A673 (cell line): ENCODE data around the gene PCDH7. TPM values are rescaled to one million over a fixed set of nuclear protein-coding genes. Genes with fewer than 3 reads are reported as not detected.

Experiments used
- Bru-seq: library from RNA; stranded (reverse); fragments of 400-500 nt; gene quantifications from one replicate; lab custom pipeline; 2021; lab: Mats Ljungman, UMichigan
- BruChase-seq, 2 experiments: library from RNA; stranded (reverse); fragments of 400-500 nt; gene quantifications; one replicate each; lab custom pipeline; 2021; lab: Mats Ljungman, UMichigan
- BruUV-seq: library from RNA; stranded (reverse); fragments of 400-500 nt; replicated peaks from 2 replicates; lab custom pipeline; 2021; lab: Mats Ljungman, UMichigan
- CTCF ChIA-PET: fragments of 300-600 bp; sonication (Branson Sonifier 250); formaldehyde crosslinking; loops from one replicate; lab custom pipeline; 2022; ENCODE audit warnings: antibody characterized with exemption; lab: Charles Lee
- POLR2A ChIA-PET: fragments of 300-600 bp; sonication (Branson Sonifier 250); formaldehyde crosslinking; loops from one replicate; lab custom pipeline; 2022; ENCODE audit warnings: antibody characterized with exemption; ENCODE audit not compliant: low non-redundant PET; lab: Charles Lee
- DNase-seq: peaks from one replicate; pipeline ENCODE4 v3.0.0-alpha.2; 2015; ENCODE audit warnings: low spot score
- H3K27ac ChIP-seq: fragments of 200-600 bp; sonication (generic); 2 replicates; pipeline ENCODE4 v1.5.1; 2016; ENCODE audit warnings: mixed run types, low read depth, mild to moderate bottlenecking, mixed read lengths, antibody characterized with exemption, low read length; ENCODE audit not compliant: poor library complexity, severe bottlenecking
- H3K27me3 ChIP-seq: fragments of 200-600 bp; sonication (generic); replicated peaks from 2 replicates; pipeline ENCODE4 v1.6.1; 2017; ENCODE audit warnings: mixed run types, low read depth, mild to moderate bottlenecking, mixed read lengths, antibody characterized with exemption, low read length; ENCODE audit not compliant: insufficient read depth, poor library complexity
- H3K36me3 ChIP-seq: fragments of 200-600 bp; sonication (generic); 2 replicates; pipeline ENCODE4 v1.6.1; 2016; ENCODE audit warnings: mixed run types, mild to moderate bottlenecking, mixed read lengths, antibody characterized with exemption, low read length; ENCODE audit not compliant: insufficient read depth, poor library complexity, severe bottlenecking
- H3K4me1 ChIP-seq: fragments of 200-600 bp; sonication (generic); 2 replicates; pipeline ENCODE4 v1.6.1; 2017; ENCODE audit warnings: mixed run types, mild to moderate bottlenecking, mixed read lengths, antibody characterized with exemption, low read length; ENCODE audit not compliant: insufficient read depth, poor library complexity, severe bottlenecking
- H3K4me3 ChIP-seq: fragments of 200-600 bp; sonication (generic); 2 replicates; pipeline ENCODE4 v1.5.1; 2016; ENCODE audit warnings: low read depth, mixed run types, mild to moderate bottlenecking, mixed read lengths, low read length; ENCODE audit not compliant: poor library complexity, severe bottlenecking
- H3K9me3 ChIP-seq: fragments of 200-600 bp; sonication (generic); 2 replicates; pipeline ENCODE4 v1.6.1; 2016; ENCODE audit warnings: mixed run types, low read depth, mild to moderate bottlenecking, mixed read lengths, antibody characterized with exemption, low read length; ENCODE audit not compliant: poor library complexity, severe bottlenecking
- EZH2 ChIP-seq: fragments of 200-600 bp; sonication (generic); IDR thresholded peaks from 2 replicates; pipeline ENCODE4 v1.6.1; 2017; ENCODE audit warnings: borderline replicate concordance, low read depth, mild to moderate bottlenecking, mixed read lengths, antibody characterized with exemption, low read length; ENCODE audit not compliant: poor library complexity, severe bottlenecking
- intact Hi-C: fragments of 100-400 bp; cut with micrococcal nuclease; formaldehyde crosslinking; loops from one replicate; pipeline ENCODE4 v1.10.0; 2022; ENCODE audit not compliant: unreplicated experiment
- long read RNA-seq: library from polyadenylated mRNA; stranded (forward); transcript quantifications from one replicate; pipeline ENCODE4 v2.0.0, GENCODE V29; 2022
- total RNA-seq: library from RNA; stranded (reverse); gene quantifications from 2 replicates; pipeline ENCODE4 v1.2.3, GENCODE V29; 2021
- TF ChIP-seq, protein P1 (sequence below): fragments of 300-800, 200-600 bp; sonication (generic); conservative IDR thresholded peaks from 2 replicates; pipeline ENCODE4 v1.5.1; 2017; ENCODE audit warnings: low read depth, mild to moderate bottlenecking, antibody characterized with exemption, low read length, moderate library complexity, mixed read lengths

Gene PCDH7, protein sequence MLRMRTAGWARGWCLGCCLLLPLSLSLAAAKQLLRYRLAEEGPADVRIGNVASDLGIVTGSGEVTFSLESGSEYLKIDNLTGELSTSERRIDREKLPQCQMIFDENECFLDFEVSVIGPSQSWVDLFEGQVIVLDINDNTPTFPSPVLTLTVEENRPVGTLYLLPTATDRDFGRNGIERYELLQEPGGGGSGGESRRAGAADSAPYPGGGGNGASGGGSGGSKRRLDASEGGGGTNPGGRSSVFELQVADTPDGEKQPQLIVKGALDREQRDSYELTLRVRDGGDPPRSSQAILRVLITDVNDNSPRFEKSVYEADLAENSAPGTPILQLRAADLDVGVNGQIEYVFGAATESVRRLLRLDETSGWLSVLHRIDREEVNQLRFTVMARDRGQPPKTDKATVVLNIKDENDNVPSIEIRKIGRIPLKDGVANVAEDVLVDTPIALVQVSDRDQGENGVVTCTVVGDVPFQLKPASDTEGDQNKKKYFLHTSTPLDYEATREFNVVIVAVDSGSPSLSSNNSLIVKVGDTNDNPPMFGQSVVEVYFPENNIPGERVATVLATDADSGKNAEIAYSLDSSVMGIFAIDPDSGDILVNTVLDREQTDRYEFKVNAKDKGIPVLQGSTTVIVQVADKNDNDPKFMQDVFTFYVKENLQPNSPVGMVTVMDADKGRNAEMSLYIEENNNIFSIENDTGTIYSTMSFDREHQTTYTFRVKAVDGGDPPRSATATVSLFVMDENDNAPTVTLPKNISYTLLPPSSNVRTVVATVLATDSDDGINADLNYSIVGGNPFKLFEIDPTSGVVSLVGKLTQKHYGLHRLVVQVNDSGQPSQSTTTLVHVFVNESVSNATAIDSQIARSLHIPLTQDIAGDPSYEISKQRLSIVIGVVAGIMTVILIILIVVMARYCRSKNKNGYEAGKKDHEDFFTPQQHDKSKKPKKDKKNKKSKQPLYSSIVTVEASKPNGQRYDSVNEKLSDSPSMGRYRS (N-terminal part only)
- total RNA-seq, result 218 and 224 TPM in 2 replicates
- percentile 99 among the genes with signal in this experiment for Bru-seq, nascent RNA
- BruChase-seq, experiment 1, labeled RNA remaining after a 2-hour chase, result percentile 100 among the genes with signal in this experiment
- percentile 99 among the genes with signal in this experiment for BruChase-seq, experiment 2, labeled RNA remaining after a 6-hour chase
- long read RNA-seq, full-length matches to known transcripts, result 146 of 191 reads
- long read RNA-seq, partial matches to known transcripts, result 6 of 191 reads
- long read RNA-seq, other reads (novel, unspliced or antisense), result 39 of 191 reads

DNA sequence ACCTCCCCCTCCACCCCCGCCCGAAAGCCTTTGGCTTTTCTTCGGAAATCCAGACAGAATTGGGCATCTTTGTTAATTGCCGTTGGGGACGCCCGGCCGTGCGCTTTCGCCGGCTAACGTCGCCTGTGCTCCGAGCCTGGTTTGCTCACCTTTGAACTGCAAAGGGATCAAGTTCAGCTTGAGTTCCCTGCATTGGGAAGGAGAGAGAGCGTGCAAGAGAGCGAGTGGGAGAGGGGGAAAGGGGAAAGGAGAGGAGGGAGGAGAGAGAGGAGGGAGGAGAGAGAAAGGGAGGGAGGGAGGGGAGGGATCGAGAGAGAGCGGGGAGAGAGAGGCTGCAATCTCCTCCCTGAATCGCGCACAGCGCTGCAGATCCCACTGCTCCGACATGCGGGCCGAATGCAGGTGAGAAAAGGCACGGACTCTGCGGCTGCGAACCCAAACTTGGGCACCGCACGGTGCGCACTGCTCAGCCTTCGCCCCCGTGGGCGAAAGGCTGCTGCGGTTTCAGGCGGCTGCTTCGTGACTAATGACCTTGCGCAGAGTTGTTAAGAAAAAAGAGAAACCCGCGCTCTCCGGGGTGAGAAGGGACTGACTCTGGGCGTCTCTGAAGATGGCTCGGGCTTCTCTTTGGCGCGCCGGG lies at the start of gene PCDH7:
PCDH7 (plus strand) TSS at position 349 of the 640 bp plus-strand sequence. CDS start 1,054 bp downstream, outside the sequence.
- no peaks in the 10 kb centered on the region for H3K27me3 ChIP-seq
- H3K9me3 ChIP-seq, result no peaks in the 10 kb centered on the region

DNA sequence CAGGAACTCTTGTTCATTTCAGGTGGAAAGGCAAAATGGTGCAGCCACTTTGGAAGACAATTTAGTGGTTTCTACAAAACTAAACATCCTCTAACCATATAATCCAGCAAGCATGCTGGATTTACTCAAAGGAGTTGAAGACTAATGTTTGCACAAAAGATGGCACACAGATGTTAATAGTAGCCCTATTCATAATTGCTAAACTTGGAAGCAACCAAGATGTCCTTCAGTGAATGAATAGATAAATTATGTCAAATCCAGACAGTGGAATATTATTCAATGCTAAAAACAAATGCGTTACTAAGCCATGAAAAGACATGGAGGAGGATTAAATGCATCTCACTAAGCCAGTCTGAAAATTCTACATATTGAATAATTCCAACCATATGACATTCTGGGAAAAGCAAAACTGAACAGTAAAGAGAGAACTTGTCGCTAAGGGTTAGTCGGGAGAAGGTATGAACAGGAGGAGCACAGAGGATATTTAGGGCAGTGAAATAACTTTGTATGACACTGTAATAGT lies 48.2 kb upstream of the PCDH7 start:
- ChIA-PET CTCF (no interaction called here), POLR2A (no interaction called here)
- Histone ChIP-seq H3K4me3 (no peak overlapping the region), H3K36me3 (no peaks in the 10 kb centered on the region), H3K27ac (no peak overlapping the region), H3K27me3 (no peaks in the 10 kb centered on the region), H3K9me3 (peaks cover 2% of the 10 kb centered on the region), H3K4me1 (no peaks in the 10 kb centered on the region)
- no peak for TF ChIP-seq EZH2
- TF ChIP-seq, protein P1, sequence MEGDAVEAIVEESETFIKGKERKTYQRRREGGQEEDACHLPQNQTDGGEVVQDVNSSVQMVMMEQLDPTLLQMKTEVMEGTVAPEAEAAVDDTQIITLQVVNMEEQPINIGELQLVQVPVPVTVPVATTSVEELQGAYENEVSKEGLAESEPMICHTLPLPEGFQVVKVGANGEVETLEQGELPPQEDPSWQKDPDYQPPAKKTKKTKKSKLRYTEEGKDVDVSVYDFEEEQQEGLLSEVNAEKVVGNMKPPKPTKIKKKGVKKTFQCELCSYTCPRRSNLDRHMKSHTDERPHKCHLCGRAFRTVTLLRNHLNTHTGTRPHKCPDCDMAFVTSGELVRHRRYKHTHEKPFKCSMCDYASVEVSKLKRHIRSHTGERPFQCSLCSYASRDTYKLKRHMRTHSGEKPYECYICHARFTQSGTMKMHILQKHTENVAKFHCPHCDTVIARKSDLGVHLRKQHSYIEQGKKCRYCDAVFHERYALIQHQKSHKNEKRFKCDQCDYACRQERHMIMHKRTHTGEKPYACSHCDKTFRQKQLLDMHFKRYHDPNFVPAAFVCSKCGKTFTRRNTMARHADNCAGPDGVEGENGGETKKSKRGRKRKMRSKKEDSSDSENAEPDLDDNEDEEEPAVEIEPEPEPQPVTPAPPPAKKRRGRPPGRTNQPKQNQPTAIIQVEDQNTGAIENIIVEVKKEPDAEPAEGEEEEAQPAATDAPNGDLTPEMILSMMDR, result no peak
- DNase-seq, result no peak
- BruUV-seq, result no TSS peak
- intact Hi-C loops, result no loop called here

More for the DNA sequence above, at the start of gene PCDH7:
- ChIA-PET POLR2A (no interaction called here), CTCF (interaction anchor here (0.6 kb wide), 1 partner anchor 324 kb away, joined by 3 read pairs; no protein-coding TSS in a partner anchor)
- peaks cover 32% of the 10 kb centered on the region for H3K36me3 ChIP-seq
- BruUV-seq, result no TSS peak
- H3K27ac ChIP-seq, result peak within 1 kb of the TSS; percentile 96
- DNase-seq, result peak; percentile 91
- intact Hi-C loops, result loop anchor here (5.0 to 10.0 kb wide), 2 partner anchors 47 to 115 kb away; no protein-coding TSS in a partner anchor
- TF ChIP-seq EZH2, result no peak
- TF ChIP-seq, protein P1, result no peak
- H3K4me1 ChIP-seq, result peaks cover 12% of the 10 kb centered on the region
- peak within 1 kb of the TSS; percentile 93 for H3K4me3 ChIP-seq
